H1 (cell line): ENCODE data around the gene ERICH3. TPM values are rescaled to one million over a fixed set of nuclear protein-coding genes. Genes with fewer than 3 reads are reported as not detected.

Source experiments
- CEBPB ChIP-seq: IDR thresholded peaks from 2 replicates; pipeline ENCODE4 v1.6.1; 2012; ENCODE audit warnings: low read depth, low read length
- CTBP2 ChIP-seq: IDR thresholded peaks from 2 replicates; pipeline ENCODE4 v1.7.0; 2011; ENCODE audit warnings: borderline replicate concordance, mild to moderate bottlenecking, moderate library complexity, mixed read lengths, low read length; ENCODE audit not compliant: insufficient read depth, insufficient read length
- KDM4A ChIP-seq: IDR thresholded peaks from one replicate; pipeline ENCODE4 v1.7.1; 2012; ENCODE audit warnings: low read depth, mild to moderate bottlenecking, moderate library complexity, low read length, inconsistent platforms; ENCODE audit not compliant: severe bottlenecking
- NRF1 ChIP-seq: IDR thresholded peaks from 2 replicates; pipeline ENCODE4 v1.6.1; 2011; ENCODE audit warnings: mild to moderate bottlenecking, low read depth, low read length, improper control_type of control experiment
- SP1 ChIP-seq: IDR thresholded peaks from 2 replicates; pipeline ENCODE4 v1.6.1; 2011; ENCODE audit warnings: low read depth, low read length
- TAF1 ChIP-seq: IDR thresholded peaks from 2 replicates; pipeline ENCODE4 v1.6.1; 2011; ENCODE audit warnings: mild to moderate bottlenecking, low read depth, low read length
- polyA plus RNA-seq, 7 experiments: library from polyadenylated mRNA; depleted of rRNA in 3 of 7; stranded (reverse) in 5 of 7; unstranded in 2 of 7; fragments of >200 nt in 5 of 7; fragments of 200-250 nt in 2 of 7; gene quantifications; 1 replicate in 5 of 7; 2 replicates in 1 of 7; 4 replicates in 1 of 7; pipeline versions ENCODE4 v1.2.1 to v1.2.3, GENCODE V29; 2011 to 2013; ENCODE audit warnings: missing spikeins in 2 of 7, mixed read lengths in 2 of 7
- total RNA-seq: library from RNA; stranded (reverse); fragmentation: NEBNext Ultra II Directional; extraction: Animal tissue kit (Norgen Biotek cat#: 25700); gene quantifications from 2 replicates; pipeline ENCODE4 v1.2.1, GENCODE V29; 2021
- TF ChIP-seq, protein P1 (sequence below): fragments of 300-600 bp; sonication (generic); IDR thresholded peaks from 2 replicates; pipeline ENCODE4 v1.7.1; 2012; ENCODE audit warnings: low read length, moderate library complexity, mild to moderate bottlenecking, inconsistent platforms; ENCODE audit not compliant: insufficient replicate concordance

ERICH3 gene
- total and polyA plus RNA-seq, 2 of the 8 experiments (the other 6 are each of a cell fraction or from before 2014, with no cell fraction given): 0.02 TPM; not detected in 1

DNA sequence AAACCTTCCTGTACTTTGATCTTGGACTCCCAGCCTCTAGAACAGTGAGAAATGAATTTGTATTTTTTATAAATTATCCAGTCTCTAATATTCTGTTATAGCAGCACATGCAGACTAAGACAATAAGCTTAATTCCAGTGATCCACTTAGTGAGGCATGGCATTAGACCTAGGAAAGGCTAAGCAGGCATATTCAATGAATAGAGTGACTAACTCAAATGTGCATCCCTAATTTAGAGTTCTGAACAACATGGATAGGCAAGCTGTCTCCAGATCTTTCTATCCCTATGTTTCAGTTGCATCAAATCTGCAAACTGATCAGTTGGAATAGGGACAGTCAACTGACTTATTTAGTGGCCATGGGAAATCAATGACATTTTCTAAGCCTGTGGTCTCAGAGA lies 4.3 kb upstream of the ERICH3 start (continued):
- TF ChIP-seq, protein P1, sequence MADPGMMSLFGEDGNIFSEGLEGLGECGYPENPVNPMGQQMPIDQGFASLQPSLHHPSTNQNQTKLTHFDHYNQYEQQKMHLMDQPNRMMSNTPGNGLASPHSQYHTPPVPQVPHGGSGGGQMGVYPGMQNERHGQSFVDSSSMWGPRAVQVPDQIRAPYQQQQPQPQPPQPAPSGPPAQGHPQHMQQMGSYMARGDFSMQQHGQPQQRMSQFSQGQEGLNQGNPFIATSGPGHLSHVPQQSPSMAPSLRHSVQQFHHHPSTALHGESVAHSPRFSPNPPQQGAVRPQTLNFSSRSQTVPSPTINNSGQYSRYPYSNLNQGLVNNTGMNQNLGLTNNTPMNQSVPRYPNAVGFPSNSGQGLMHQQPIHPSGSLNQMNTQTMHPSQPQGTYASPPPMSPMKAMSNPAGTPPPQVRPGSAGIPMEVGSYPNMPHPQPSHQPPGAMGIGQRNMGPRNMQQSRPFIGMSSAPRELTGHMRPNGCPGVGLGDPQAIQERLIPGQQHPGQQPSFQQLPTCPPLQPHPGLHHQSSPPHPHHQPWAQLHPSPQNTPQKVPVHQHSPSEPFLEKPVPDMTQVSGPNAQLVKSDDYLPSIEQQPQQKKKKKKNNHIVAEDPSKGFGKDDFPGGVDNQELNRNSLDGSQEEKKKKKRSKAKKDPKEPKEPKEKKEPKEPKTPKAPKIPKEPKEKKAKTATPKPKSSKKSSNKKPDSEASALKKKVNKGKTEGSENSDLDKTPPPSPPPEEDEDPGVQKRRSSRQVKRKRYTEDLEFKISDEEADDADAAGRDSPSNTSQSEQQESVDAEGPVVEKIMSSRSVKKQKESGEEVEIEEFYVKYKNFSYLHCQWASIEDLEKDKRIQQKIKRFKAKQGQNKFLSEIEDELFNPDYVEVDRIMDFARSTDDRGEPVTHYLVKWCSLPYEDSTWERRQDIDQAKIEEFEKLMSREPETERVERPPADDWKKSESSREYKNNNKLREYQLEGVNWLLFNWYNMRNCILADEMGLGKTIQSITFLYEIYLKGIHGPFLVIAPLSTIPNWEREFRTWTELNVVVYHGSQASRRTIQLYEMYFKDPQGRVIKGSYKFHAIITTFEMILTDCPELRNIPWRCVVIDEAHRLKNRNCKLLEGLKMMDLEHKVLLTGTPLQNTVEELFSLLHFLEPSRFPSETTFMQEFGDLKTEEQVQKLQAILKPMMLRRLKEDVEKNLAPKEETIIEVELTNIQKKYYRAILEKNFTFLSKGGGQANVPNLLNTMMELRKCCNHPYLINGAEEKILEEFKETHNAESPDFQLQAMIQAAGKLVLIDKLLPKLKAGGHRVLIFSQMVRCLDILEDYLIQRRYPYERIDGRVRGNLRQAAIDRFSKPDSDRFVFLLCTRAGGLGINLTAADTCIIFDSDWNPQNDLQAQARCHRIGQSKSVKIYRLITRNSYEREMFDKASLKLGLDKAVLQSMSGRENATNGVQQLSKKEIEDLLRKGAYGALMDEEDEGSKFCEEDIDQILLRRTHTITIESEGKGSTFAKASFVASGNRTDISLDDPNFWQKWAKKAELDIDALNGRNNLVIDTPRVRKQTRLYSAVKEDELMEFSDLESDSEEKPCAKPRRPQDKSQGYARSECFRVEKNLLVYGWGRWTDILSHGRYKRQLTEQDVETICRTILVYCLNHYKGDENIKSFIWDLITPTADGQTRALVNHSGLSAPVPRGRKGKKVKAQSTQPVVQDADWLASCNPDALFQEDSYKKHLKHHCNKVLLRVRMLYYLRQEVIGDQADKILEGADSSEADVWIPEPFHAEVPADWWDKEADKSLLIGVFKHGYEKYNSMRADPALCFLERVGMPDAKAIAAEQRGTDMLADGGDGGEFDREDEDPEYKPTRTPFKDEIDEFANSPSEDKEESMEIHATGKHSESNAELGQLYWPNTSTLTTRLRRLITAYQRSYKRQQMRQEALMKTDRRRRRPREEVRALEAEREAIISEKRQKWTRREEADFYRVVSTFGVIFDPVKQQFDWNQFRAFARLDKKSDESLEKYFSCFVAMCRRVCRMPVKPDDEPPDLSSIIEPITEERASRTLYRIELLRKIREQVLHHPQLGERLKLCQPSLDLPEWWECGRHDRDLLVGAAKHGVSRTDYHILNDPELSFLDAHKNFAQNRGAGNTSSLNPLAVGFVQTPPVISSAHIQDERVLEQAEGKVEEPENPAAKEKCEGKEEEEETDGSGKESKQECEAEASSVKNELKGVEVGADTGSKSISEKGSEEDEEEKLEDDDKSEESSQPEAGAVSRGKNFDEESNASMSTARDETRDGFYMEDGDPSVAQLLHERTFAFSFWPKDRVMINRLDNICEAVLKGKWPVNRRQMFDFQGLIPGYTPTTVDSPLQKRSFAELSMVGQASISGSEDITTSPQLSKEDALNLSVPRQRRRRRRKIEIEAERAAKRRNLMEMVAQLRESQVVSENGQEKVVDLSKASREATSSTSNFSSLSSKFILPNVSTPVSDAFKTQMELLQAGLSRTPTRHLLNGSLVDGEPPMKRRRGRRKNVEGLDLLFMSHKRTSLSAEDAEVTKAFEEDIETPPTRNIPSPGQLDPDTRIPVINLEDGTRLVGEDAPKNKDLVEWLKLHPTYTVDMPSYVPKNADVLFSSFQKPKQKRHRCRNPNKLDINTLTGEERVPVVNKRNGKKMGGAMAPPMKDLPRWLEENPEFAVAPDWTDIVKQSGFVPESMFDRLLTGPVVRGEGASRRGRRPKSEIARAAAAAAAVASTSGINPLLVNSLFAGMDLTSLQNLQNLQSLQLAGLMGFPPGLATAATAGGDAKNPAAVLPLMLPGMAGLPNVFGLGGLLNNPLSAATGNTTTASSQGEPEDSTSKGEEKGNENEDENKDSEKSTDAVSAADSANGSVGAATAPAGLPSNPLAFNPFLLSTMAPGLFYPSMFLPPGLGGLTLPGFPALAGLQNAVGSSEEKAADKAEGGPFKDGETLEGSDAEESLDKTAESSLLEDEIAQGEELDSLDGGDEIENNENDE: no peak
- TF ChIP-seq TAF1: no peak
- no peak for TF ChIP-seq SP1
- TF ChIP-seq CTBP2: no peak
- no peak for TF ChIP-seq NRF1
- TF ChIP-seq KDM4A: no peak
- no peak for TF ChIP-seq CEBPB
